Mucosa of gallbladder (tissue), 1 donor: ENCODE measurements around the gene SPRN. TPM values are rescaled to one million over a fixed set of nuclear protein-coding genes. Genes with fewer than 3 reads are reported as not detected.
"Not testable (repeated sequence)": the region's sequence is repeated elsewhere in the genome, so short reads cannot be mapped to it uniquely, and the experiment has no call there.

Experiments
- DNase-seq: peaks from one replicate; pipeline ENCODE4 v3.0.0-alpha.2; 2020; ENCODE audit warnings: low spot score
- total RNA-seq: library from RNA; stranded (reverse); gene quantifications from one replicate; pipeline ENCODE4 v1.2.1, GENCODE V29; 2021
- donor health status: DM: no; HTN: no; CAD: no.

SPRN gene, protein sequence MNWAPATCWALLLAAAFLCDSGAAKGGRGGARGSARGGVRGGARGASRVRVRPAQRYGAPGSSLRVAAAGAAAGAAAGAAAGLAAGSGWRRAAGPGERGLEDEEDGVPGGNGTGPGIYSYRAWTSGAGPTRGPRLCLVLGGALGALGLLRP
- total RNA-seq, result not detected

DNA sequence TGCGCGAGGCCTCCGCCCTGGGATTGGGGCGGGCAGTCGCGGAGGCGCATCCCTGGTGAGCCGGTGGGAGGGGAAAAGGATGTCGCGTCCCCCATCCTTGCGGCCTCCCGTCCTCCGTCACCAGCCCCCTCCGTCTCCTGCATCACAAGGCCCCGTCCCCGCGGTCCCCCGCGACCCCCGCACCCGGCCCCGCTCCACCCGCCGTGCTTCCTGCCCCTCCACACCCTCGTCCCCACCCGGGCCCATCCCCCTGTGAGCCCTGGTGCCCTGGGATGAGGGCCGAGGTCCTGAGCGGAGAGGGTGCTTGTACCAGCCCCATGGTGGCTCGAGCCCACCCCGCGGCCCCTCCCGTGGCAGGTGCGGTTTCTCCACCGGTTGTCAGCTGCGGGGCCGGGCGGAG lies at the start of gene SPRN:
TSS of gene SPRN (minus strand) at position 25 of the 400 bp plus-strand sequence. CDS start 944 bp downstream, outside the sequence.
- DNase-seq, result not testable (repeated sequence)

GRCh38 chr10:133474027-133474426 lies 49.6 kb upstream of the SPRN start:
- DNase-seq, result no peak

DNA sequence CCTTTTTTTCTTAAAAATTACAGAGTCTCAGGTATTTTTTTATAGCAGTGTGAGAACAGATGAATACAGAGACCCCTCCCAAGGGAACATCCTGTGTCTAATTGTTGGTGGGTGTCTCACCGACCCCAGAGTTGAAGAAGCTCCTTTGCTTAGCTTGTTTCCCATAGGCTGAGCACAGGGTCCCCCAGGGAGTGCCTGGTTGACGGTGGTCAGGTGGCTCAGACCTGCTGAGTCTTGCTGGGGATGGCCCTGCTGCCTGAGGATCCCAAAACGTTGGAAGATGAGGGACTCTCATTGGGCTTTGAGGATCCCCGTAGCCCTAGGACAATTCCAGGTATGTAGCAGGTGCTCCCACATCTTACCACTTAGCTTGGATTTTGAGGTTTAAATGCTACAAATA lies 48.8 kb upstream of the SPRN start:
- no peak for DNase-seq

- DNase-seq, result no peak
These were observed 47.1 kb upstream of the SPRN start for GRCh38 chr10:133471300-133472109.

GRCh38 chr10:133469205-133469604 lies 44.8 kb upstream of the SPRN start:
- not testable (repeated sequence) for DNase-seq

DNA sequence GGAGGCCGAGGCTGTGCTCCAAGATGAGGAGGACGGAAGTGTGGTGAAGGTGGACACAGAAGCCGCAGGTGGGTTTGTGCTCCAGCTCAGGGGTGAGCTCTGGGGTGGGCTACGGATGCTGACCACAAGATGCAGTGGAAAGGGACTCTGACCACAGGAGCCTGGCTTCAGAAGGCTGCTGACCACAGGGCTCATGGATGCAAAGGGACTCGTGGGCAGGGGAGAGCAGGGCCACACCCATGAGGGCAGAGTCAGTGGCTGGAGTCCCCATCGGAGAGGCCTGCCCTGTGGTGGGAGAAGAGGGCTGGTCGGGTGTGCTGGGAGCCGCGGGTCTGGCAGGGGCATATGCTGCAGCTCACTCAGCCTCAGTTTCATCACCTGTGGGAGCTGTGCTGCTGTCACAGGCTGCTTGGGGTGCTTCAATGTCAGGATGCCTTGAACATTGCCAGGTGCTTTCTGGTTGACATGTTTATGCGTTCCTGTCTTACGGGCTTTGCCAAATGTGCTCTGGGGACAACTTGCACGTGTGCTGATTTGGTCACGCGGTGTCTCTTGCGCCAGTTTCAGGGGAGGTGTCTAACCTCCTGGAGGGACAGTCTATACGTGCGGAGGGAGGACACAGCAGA lies 43.0 kb upstream of the SPRN start:
- DNase-seq, result no peak

GRCh38 chr10:133466683-133467275 lies 42.4 kb upstream of the SPRN start:
- DNase-seq, result peak; percentile 7

GRCh38 chr10:133465950-133466474 lies 41.6 kb upstream of the SPRN start:
- peak; percentile 7 for DNase-seq

DNA sequence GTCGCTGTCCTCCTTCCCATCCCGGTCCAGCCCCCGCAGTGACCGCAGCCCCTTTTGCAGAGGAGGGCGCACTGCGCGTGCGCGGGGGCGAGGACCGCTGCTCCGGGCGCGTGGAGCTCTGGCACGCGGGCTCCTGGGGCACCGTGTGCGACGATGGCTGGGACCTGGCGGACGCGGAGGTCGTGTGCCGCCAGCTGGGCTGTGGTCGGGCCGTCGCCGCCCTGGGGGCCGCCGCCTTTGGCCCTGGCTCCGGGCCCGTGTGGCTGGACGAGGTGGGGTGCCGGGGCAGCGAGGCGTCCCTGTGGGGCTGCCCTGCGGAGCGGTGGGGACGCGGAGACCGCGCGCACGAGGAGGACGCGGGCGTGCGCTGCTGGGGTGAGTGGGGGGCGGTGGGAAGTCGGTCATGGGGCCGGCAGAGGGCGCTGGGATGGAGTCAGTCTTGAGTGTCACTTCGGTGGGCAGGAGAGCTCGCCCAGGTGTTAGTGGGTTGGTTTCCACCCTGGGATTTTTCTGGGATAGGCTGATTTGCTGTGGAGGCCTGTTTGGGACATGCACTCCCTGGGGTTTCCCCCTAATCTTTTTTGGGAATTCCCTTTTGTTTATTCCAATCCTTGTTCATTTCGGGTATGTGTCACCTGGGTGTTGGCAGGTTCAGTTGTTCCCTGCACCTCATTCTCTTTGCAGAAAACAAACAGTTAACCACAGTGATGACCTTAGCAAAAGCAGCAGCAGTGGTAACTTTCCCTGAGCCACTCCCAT lies 40.9 kb upstream of the SPRN start:
- peak; percentile 3 for DNase-seq

DNA sequence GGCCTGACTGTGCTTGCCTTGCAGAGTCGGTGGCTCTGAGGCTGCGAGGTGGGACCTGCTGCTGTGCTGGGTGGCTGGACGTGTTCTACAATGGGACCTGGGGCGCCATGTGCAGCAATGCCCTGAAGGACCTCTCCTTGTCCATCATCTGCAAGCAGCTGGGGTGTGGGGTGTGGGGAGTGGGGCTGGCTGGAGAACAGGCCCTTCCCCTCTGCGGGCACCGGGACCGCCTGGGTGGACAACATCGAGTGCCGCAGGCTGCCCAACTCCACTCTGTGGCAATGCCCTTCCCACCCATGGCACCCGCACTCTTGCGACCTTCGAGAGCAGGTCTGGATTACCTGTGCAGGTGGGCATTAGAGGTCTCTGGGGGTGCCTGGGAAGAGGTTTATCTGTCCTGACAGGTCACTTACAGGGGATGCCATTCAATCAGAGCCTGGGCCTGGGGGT lies 40.2 kb upstream of the SPRN start:
- DNase-seq, result peak; percentile 5

- peak; percentile 3 for DNase-seq
These were observed 38.3 kb upstream of the SPRN start for GRCh38 chr10:133462512-133463305.

- peak; percentile 6 for DNase-seq
These were observed 37.4 kb upstream of the SPRN start for GRCh38 chr10:133461841-133462240.

DNA sequence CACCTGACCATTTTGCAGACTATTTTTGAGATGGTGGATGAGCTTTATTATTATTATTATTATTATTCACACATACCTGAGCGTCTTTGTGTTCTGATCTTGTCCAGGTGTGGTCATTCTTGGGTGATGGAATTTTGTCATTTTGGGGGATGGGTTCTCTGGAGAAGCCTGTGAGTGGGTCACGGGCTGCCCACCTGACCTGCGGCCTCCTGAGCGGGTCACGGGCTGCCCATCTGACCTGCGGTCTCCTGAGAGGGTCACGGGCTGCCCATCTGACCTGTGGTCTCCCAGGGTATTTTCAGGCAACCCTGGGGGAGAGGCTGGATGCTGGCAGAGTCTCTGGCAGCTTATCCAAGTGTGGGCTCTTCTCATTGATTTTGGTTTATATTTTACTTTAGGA lies 36.6 kb upstream of the SPRN start:
- peak; percentile 5 for DNase-seq

DNA sequence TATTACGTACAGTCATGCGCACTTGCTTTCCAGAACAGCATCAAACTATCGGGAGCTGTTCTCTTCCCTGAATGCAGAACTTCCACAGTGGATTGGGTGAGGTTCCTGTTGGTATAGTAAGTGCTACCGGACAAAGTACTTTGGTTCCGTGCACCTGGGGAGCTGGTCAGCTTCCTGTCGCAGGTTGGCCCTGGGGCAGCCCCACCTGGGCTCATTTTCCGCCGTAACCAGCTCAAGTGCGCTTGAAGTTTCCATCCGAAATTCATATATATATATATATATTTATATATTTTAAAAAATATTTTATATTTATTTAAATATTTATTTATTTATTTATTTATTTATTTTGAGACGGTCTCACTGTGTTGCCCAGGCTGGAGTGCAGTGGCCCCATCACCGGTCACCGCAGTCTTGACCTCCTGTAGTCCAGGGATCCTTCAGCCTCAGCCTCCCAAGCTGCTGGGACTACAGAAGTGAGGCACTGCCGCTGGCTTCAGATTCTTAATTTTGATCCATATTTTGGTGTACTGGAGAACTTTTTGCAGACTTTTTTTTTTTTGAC lies 35.9 kb upstream of the SPRN start:
- DNase-seq, result peak; percentile 4

DNA sequence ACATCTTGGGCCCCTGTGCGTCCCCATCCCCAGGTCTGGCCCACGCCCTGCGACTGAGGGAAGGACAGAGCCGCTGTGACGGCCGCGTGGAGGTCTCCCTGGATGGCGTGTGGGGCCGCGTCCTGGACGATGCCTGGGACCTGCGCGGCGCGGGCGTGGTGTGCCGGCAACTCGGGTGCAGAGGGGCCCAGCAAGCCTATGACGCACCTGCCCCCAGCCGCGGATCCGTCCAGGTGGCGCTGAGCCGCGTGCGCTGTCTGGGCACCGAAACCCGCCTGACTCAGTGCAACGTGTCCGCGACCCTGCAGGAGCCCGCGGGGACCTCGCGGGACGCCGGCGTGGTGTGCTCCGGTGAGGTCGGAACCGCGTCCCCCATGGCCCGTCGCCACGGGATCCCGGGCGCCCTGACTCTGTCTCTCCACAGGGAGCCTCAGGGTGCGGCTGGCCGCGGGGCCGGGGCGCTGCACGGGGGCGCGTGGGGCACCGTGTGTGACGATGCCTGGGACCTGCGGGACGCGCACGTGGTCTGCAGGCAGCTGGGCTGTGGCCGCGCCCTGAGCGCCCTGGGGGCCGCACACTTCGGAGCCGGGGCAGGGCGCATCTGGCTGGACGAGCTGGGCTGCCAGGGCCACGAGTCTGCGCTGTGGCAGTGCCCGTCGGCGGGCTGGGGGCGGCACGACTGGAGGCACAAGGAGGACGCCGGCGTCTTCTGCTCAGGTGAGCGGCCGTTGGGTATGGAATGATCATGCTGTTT lies 35.2 kb upstream of the SPRN start:
- DNase-seq, result peak; percentile 4

DNA sequence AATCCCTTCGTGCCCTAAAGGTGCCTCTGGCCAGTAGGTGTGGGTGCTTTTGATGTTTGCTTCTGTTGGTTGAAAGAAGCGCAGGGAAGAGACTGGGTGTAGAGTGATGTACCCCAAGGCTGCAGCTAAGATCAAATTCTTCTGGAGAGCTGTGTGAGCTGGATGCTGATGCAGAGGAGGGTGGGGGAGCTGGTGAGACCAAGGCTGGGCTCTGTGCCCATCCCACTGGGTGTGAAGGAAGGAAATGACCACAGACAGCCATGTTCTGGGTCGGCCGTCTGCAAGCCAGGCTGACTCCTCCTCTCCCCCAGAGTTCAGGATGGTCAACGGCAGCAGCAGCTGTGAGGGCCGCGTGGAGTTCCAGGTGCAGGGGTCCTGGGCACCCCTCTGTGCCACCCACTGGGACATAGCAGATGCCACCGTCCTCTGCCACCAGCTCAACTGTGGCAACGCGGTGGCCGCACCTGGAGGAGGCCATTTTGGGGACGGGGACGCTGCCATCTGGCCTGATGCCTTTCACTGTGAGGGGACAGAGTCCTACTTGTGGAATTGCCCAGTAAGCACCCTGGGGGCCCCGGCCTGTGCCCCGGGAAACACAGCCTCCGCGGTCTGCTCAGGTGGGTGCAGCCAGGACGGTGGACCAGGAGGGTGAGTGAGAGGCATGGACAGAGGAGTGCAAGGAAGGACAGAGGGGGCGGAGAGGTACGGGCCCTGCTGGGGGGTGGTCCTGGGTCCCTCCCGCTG lies 34.5 kb upstream of the SPRN start:
- DNase-seq, result peak; percentile 4

- peak; percentile 8 for DNase-seq
These were observed 33.7 kb upstream of the SPRN start for GRCh38 chr10:133458021-133458709.
